NCI-H774 (cell line): Measurements from ENCODE around the gene EFCAB12.
"Not testable (repeated sequence)": the region's sequence is repeated elsewhere in the genome, so short reads cannot be mapped to it uniquely, and the experiment has no call there.

Experiments used
- DNase-seq: peaks from one replicate; lab custom pipeline; 2025; lab: John Stamatoyannopoulos, UW

The EFCAB12 gene

GRCh38 chr3:129366312-129366831 is 62.1 kb downstream of the EFCAB12 start:
- no peak for DNase-seq

GRCh38 chr3:129365296-129366136 is 62.9 kb downstream of the EFCAB12 start:
- no peak for DNase-seq

GRCh38 chr3:129364811-129365210 is 63.6 kb downstream of the EFCAB12 start:
- DNase-seq: not testable (repeated sequence)

- not testable (repeated sequence) for DNase-seq
These were observed 65.1 kb downstream of the EFCAB12 start for GRCh38 chr3:129363356-129363755.

- DNase-seq: no peak
These were observed 67.6 kb downstream of the EFCAB12 start for GRCh38 chr3:129360705-129361460.

GRCh38 chr3:129360171-129360611 is 68.2 kb downstream of the EFCAB12 start:
- no peak for DNase-seq

- no peak for DNase-seq
These were observed 69.6 kb downstream of the EFCAB12 start for GRCh38 chr3:129358772-129359371.

GRCh38 chr3:129358177-129358771 is 70.2 kb downstream of the EFCAB12 start:
- no peak for DNase-seq

- DNase-seq: no peak
These were observed 70.8 kb downstream of the EFCAB12 start for GRCh38 chr3:129357616-129358015.

- DNase-seq: no peak
These were observed 71.5 kb downstream of the EFCAB12 start for GRCh38 chr3:129356756-129357425.

- DNase-seq: no peak
These were observed 74.9 kb downstream of the EFCAB12 start for GRCh38 chr3:129353589-129353941.

- DNase-seq: no peak
These were observed 75.5 kb downstream of the EFCAB12 start for GRCh38 chr3:129352650-129353588.

GRCh38 chr3:129352045-129352444 is 76.4 kb downstream of the EFCAB12 start:
- no peak for DNase-seq
